ENCODE data around the gene NIFK. TPM values are rescaled to one million over a fixed set of nuclear protein-coding genes. Genes with fewer than 3 reads are reported as not detected.
"Not testable (repeated sequence)": the region's sequence is repeated elsewhere in the genome, so short reads cannot be mapped to it uniquely, and the experiment has no call there.

NIFK gene
- total and polyA plus RNA-seq, 2 donors (not counting 1 experiment from before 2014, with no cell fraction given): 9.2 to 56.3 TPM

DNA sequence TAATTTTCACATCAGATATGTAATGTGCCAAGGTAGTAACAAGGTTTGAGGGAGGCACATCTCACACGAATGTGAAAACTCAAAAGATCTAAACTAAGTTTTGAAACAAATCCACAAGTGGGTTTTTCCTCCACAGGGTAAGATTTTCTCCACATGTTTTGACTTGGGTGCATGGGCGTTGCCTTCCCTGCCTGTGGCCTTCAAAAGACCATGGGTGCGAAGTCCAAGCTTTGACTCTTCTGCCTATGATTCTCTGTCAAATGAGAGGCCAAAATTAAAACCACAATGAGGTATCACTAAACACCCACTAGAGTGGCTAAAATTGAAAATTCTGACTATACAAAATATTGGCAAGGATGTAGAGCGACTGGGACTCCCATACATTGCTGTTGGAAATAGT lies 30.7 kb downstream of the NIFK start:
- ChIA-PET CTCF (interaction anchor here (0.7 kb wide), 1 partner anchor 39 kb away, joined by 3 read pairs; no protein-coding TSS in a partner anchor), POLR2A (no interaction called here)
- Mint-ChIP-seq H3K9me3 (ENCODE audit: insufficient read depth) (no peaks in the 10 kb centered on the region), H3K4me1 (no peaks in the 10 kb centered on the region), H3K27ac (no peak overlapping the region), H3K4me3 (no peak overlapping the region), H3K27me3 (no peaks in the 10 kb centered on the region)
- Histone ChIP-seq H3K4me3 (ENCODE audit: control extremely low read depth in 1 of 5, extremely low read depth in 1 of 5, insufficient read depth in 1 of 5, low read depth in 2 of 5, low read length in 4 of 5) (no peak overlapping the region), H3K79me2 (ENCODE audit: control insufficient read depth, insufficient read depth, low read length) (no peaks in the 10 kb centered on the region), H3K36me3 (replicated peaks in 1 of 2; ENCODE audit: control extremely low read depth in 1 of 2, control insufficient read depth in 1 of 2, extremely low read depth in 1 of 2, insufficient read depth in 2 of 2, low read length in 1 of 2) (no peaks in the 10 kb centered on the region), H3K27me3 (replicated peaks in 1 of 4; ENCODE audit: control extremely low read depth in 1 of 4, control insufficient read depth in 3 of 4, insufficient read depth in 4 of 4, low read length in 3 of 4) (no peaks in the 10 kb centered on the region), H4K20me1 (ENCODE audit: control insufficient read depth, insufficient read depth, low read length, poor library complexity, severe bottlenecking) (no peaks in the 10 kb centered on the region), H3K4me2 (replicated peaks; ENCODE audit: low read depth, low read length, poor library complexity, severe bottlenecking) (no peak overlapping the region), H2AFZ (ENCODE audit: insufficient read depth, low read depth, low read length, poor library complexity, severe bottlenecking) (no peak overlapping the region), H3K27ac (ENCODE audit: low read length in 2 of 2) (no peak overlapping the region), H3K9me3 (ENCODE audit: control extremely low read depth in 1 of 3, control insufficient read depth in 2 of 3, insufficient read depth in 1 of 3, low read length in 2 of 3) (no peaks in the 10 kb centered on the region), H3K9ac (ENCODE audit: low read length) (no peak overlapping the region), H3K4me1 (ENCODE audit: control insufficient read depth in 2 of 2, insufficient read depth in 2 of 2, low read length in 2 of 2) (no peaks in the 10 kb centered on the region)
- ATAC-seq (ENCODE audit: low read depth): no peak
- intact Hi-C loops (cut with micrococcal nuclease): no loop called here
- no peak for DNase-seq
- TF ChIP-seq EZH2 (IDR thresholded peaks at IDR 0.05; ENCODE audit: borderline replicate concordance, insufficient read depth, low read depth, low read length, poor library complexity, severe bottlenecking): no peak
- TF ChIP-seq, protein P1, sequence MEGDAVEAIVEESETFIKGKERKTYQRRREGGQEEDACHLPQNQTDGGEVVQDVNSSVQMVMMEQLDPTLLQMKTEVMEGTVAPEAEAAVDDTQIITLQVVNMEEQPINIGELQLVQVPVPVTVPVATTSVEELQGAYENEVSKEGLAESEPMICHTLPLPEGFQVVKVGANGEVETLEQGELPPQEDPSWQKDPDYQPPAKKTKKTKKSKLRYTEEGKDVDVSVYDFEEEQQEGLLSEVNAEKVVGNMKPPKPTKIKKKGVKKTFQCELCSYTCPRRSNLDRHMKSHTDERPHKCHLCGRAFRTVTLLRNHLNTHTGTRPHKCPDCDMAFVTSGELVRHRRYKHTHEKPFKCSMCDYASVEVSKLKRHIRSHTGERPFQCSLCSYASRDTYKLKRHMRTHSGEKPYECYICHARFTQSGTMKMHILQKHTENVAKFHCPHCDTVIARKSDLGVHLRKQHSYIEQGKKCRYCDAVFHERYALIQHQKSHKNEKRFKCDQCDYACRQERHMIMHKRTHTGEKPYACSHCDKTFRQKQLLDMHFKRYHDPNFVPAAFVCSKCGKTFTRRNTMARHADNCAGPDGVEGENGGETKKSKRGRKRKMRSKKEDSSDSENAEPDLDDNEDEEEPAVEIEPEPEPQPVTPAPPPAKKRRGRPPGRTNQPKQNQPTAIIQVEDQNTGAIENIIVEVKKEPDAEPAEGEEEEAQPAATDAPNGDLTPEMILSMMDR (IDR thresholded peaks at IDR 0.05): no peak
- WGBS (ENCODE audit: insufficient coverage): 100% methylated on average over 3 of the region's 4 CpGs

GRCh38 chr2:121705390-121705789 lies 31.3 kb downstream of the NIFK start:
- ChIA-PET CTCF (no interaction called here), POLR2A (no interaction called here)
- no peak for DNase-seq
- Histone ChIP-seq H3K27ac (ENCODE audit: low read length in 2 of 2) (no peak overlapping the region), H3K4me3 (ENCODE audit: control extremely low read depth in 1 of 5, extremely low read depth in 1 of 5, insufficient read depth in 1 of 5, low read depth in 2 of 5, low read length in 4 of 5) (no peak overlapping the region), H3K36me3 (replicated peaks in 1 of 2; ENCODE audit: control extremely low read depth in 1 of 2, control insufficient read depth in 1 of 2, extremely low read depth in 1 of 2, insufficient read depth in 2 of 2, low read length in 1 of 2) (no peaks in the 10 kb centered on the region), H4K20me1 (ENCODE audit: control insufficient read depth, insufficient read depth, low read length, poor library complexity, severe bottlenecking) (no peaks in the 10 kb centered on the region), H3K4me1 (ENCODE audit: control insufficient read depth in 2 of 2, insufficient read depth in 2 of 2, low read length in 2 of 2) (no peaks in the 10 kb centered on the region), H3K27me3 (replicated peaks in 1 of 4; ENCODE audit: control extremely low read depth in 1 of 4, control insufficient read depth in 3 of 4, insufficient read depth in 4 of 4, low read length in 3 of 4) (no peaks in the 10 kb centered on the region), H3K79me2 (ENCODE audit: control insufficient read depth, insufficient read depth, low read length) (no peaks in the 10 kb centered on the region), H2AFZ (ENCODE audit: insufficient read depth, low read depth, low read length, poor library complexity, severe bottlenecking) (no peak overlapping the region), H3K4me2 (replicated peaks; ENCODE audit: low read depth, low read length, poor library complexity, severe bottlenecking) (no peak overlapping the region), H3K9me3 (ENCODE audit: control extremely low read depth in 1 of 3, control insufficient read depth in 2 of 3, insufficient read depth in 1 of 3, low read length in 2 of 3) (no peaks in the 10 kb centered on the region), H3K9ac (ENCODE audit: low read length) (no peak overlapping the region)
- TF ChIP-seq, protein P1 (IDR thresholded peaks at IDR 0.05): no peak
- no peak for TF ChIP-seq EZH2 (IDR thresholded peaks at IDR 0.05; ENCODE audit: borderline replicate concordance, insufficient read depth, low read depth, low read length, poor library complexity, severe bottlenecking)
- Mint-ChIP-seq H3K9me3 (ENCODE audit: insufficient read depth) (no peaks in the 10 kb centered on the region), H3K27ac (no peak overlapping the region), H3K27me3 (no peaks in the 10 kb centered on the region), H3K4me3 (no peak overlapping the region), H3K4me1 (no peaks in the 10 kb centered on the region)
- intact Hi-C loops (cut with micrococcal nuclease): no loop called here
- 86% methylated on average over 8 of the region's 8 CpGs for WGBS (ENCODE audit: insufficient coverage)
- no peak for ATAC-seq (ENCODE audit: low read depth)

- H3K27me3 ChIP-seq (replicated peaks in 1 of 4; ENCODE audit: control extremely low read depth in 1 of 4, control insufficient read depth in 3 of 4, insufficient read depth in 4 of 4, low read length in 3 of 4); ATAC-seq (ENCODE audit: low read depth); H3K27ac Mint-ChIP-seq; H3K9ac ChIP-seq (ENCODE audit: low read length); intact Hi-C loops (cut with micrococcal nuclease); H2AFZ ChIP-seq (ENCODE audit: insufficient read depth, low read depth, low read length, poor library complexity, severe bottlenecking); H3K36me3 ChIP-seq (replicated peaks in 1 of 2; ENCODE audit: control extremely low read depth in 1 of 2, control insufficient read depth in 1 of 2, extremely low read depth in 1 of 2, insufficient read depth in 2 of 2, low read length in 1 of 2); H3K79me2 ChIP-seq (ENCODE audit: control insufficient read depth, insufficient read depth, low read length); DNase-seq; CTCF ChIA-PET; H3K27me3 Mint-ChIP-seq; H3K27ac ChIP-seq (ENCODE audit: low read length in 2 of 2); H3K4me1 Mint-ChIP-seq; H3K9me3 ChIP-seq (ENCODE audit: control extremely low read depth in 1 of 3, control insufficient read depth in 2 of 3, insufficient read depth in 1 of 3, low read length in 2 of 3); H3K4me2 ChIP-seq (replicated peaks; ENCODE audit: low read depth, low read length, poor library complexity, severe bottlenecking); H4K20me1 ChIP-seq (ENCODE audit: control insufficient read depth, insufficient read depth, low read length, poor library complexity, severe bottlenecking); H3K4me3 ChIP-seq (ENCODE audit: control extremely low read depth in 1 of 5, extremely low read depth in 1 of 5, insufficient read depth in 1 of 5, low read depth in 2 of 5, low read length in 4 of 5); H3K4me3 Mint-ChIP-seq; POLR2A ChIA-PET; H3K9me3 Mint-ChIP-seq (ENCODE audit: insufficient read depth): not testable (repeated sequence)
- H3K4me1 ChIP-seq (ENCODE audit: control insufficient read depth in 2 of 2, insufficient read depth in 2 of 2, low read length in 2 of 2): peaks cover 9 to 11% of the 10 kb centered on the region in 2 donors
These were observed 34.9 kb downstream of the NIFK start for GRCh38 chr2:121701761-121702160.
